HG02571 (cell line): ENCODE data around the gene SLC2A4.
"Not testable (repeated sequence)": the region's sequence is repeated elsewhere in the genome, so short reads cannot be mapped to it uniquely, and the experiment has no call there.

Experiments used
- ATAC-seq: cut with Tn5 transposase; IDR thresholded peaks from one replicate; pipeline ENCODE4 v1.9.1; 2021; ENCODE audit warnings: mild to moderate bottlenecking, moderate library complexity; ENCODE audit not compliant: unreplicated experiment

SLC2A4 gene

DNA sequence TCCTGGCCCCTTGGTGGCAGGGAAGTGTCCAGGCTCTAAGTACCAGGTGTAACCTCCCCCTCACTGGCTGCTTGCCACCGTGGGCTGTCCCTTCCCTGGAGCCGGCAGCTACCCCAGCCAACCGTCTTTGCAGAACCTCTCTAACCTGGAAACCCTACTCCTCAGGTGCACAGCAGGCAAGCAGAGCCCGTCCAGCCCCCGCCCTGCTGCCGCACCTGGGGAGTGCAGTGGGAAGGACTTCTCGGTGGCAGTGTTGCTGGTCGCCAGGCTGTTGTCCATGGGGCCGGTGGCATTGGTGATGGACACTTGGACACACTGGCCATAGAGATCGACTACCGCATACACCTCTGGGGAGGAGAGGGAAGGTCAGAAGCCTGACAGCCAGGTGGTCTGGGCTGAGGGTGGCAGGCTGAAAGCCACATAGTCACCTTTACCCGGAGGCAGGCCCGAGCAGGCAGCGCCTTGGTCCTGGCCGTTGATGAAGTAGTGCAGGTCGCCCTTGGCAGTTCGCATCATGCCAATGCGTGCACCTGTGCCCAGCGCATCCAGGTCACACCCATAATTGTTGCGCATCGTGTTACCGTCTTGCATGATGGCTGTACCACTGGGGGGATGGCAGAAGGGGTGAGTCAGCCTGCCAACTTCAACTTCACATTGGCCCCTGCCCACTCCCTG, 41.1 kb downstream of the SLC2A4 start:
- no peak for ATAC-seq

DNA sequence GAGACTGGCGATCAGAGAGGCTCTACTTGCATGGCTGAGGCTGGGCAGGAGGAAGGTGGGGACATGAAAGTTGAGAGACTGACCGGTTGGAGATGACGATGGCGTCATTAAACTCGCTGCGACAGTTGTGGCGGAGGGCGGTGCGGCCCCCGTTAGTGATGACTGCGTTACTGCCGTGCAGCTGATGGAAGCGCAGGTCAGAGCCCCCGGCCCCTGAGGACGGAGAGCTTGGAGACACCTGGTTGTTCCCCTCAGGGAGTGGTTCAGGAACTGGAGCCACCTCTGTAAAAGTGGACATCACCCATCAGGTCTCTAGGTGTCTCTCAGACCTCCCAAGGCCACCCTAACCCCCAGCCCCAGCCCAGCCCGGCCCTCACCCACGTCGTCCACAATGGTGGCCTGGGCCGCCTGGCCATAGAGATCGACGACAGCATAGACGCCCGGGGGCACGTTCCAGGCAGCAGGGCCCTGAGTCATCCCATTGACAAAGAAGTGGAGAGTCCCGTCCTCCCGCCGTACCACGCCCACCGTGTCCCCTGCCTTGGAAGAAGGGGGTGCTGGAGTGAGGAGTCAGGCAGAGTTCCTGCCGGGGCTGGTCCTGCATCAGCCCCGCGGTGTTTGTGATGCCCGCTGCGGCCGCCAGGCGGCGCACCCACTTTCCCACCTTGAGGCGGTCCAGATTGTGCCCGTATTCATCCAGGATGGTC, 42.4 kb downstream of the SLC2A4 start:
- ATAC-seq = no peak

DNA sequence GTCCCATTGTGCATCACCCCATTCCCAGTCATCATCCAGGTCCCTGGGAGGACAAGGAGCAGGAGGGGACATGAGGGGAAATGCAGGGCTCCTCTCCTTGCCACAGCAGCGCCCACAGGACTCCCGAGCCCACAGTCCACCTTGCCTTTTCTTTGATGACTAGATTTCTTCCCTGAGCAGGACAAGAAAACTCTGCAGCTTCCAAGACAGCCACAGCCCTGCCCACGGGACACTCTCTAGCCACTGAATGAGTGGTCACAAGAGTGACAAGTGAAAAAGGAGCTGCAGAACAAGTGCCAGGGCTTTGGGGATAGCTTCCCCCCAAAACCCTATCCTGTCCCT, 42.9 kb downstream of the SLC2A4 start:
- ATAC-seq = no peak

DNA sequence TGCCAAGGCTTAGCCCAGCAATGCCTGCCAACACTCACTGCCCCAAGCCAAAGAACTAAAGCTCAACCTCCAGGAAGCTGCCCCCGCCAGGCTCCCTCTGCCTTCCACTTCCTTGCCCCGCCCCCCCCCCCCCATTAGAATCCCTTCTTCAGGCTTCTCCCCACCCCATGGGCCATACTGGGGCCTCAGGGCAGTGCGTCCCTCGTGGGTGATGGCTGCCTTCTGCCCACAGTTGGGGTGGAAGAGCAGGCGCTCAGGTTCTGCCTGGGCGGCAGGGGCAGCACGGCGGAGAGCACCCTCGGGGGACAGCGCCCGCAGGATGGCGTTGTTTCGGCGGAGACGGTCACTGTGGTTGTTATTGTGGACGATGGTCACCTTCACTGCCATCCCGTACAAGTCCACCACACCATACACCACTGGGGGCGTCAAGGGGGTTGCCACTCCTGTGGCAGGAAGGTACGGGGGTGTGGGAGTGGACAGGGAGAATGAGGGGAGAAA, 43.6 kb downstream of the SLC2A4 start:
- ATAC-seq = no peak

DNA sequence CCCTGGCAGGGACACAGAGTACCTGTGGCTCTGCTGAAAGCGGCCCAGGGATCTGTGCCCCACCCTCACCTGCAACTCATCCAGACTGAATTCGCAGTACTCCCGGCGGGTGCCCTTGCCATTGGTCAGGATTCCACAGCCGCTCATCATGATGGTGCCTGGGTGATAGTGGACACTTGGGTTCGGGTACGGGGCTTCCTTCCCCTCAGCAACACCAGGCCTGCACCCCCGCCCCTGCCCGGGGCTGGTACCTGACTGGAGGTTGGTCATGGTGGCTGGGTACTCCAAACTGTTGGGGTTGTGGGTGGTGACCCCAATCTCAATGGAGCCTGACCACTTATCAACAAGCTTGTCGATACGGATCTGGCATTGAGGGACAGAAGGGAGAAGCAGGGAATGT, 44.7 kb downstream of the SLC2A4 start:
- ATAC-seq = no peak

DNA sequence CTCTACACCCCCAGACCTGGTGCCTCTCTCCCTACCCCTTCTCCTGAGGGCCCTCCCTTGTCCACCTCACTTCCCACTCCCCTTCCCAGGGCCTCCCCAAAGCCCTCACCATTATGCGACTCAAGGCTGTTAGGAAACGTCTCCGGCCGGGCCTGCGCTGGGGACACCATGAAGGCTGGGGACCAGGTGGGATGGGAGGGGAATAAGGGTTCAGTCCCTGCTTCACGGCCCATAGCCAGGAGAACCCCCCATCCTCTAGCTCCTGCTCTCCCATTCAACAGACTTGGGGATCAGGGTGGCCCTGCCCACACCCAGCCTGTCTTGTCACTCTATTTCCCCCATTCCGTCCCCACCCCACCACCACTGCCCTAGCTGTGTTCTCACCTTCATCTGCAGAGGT, 45.5 kb downstream of the SLC2A4 start:
- no peak for ATAC-seq

DNA sequence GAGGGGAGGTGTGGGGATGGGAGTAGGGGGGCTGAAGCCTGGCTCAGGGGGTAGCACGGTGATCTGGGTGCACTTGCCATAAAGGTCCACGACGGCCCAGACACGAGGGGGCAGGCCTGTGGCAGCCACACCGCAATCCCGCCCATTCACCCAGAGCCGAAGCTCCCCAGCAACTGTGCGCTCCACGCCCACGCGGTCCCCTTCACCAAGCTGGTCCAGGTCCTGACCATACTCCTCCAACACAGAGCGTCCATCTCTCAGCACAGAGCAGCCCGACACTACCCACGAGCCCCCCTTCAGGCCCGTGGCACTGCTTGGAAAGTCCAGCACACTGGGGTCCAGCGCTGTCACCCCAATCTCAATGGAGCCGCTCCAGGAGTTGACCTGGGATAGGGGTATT, 46.0 kb downstream of the SLC2A4 start:
- ATAC-seq = no peak

DNA sequence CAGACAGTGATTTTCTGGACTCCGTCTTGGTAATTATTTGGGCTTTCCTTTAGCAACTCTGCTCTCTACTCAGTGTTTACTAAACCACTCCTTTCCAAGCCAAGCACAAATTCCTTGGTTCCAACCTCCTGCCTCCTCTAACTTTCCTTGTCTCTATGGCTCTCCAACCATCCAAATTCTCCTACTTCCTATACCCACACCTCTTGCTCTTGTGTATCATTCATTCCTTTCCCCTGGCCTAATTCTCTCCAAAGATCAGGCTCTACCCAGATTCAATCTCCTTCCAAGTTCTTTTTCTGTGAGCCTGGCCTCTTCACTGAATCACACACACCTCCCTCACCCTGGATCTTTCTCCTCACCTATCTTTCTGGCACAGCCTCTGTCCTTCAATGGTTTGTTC, 46.5 kb downstream of the SLC2A4 start:
- no peak for ATAC-seq

DNA sequence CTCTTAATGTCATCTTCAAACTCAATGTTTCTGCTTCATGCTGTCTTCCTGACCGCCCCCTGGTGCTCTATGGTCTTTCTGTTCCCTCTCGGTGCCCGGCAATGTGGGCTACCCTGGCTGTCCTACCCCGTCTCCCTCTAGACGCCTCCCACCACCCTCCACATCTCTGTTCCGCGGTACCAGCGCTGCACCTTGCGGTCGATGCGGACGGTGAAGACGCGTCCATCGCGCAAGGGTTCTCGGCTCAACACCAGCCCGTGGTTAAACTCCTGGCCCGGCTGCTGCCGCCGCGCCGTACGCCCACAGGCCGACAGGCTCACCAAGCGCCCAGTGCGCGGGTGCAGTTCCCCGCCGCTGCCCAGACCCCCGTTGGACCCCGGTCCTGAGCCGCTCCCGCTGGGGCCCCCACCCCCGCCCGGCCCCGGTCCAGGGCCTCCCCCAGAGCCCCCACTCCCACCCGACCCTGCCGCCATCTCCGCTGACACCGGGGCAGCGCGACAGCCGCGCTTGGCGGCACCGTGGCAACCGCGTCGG, 47.4 kb downstream of the SLC2A4 start, which contains the start of gene NEURL4:
Gene NEURL4, minus strand, starts transcription at position 496 of the 534 bp plus-strand sequence. Its CDS starts 23 bp downstream, at position 473.
- ATAC-seq = no peak

DNA sequence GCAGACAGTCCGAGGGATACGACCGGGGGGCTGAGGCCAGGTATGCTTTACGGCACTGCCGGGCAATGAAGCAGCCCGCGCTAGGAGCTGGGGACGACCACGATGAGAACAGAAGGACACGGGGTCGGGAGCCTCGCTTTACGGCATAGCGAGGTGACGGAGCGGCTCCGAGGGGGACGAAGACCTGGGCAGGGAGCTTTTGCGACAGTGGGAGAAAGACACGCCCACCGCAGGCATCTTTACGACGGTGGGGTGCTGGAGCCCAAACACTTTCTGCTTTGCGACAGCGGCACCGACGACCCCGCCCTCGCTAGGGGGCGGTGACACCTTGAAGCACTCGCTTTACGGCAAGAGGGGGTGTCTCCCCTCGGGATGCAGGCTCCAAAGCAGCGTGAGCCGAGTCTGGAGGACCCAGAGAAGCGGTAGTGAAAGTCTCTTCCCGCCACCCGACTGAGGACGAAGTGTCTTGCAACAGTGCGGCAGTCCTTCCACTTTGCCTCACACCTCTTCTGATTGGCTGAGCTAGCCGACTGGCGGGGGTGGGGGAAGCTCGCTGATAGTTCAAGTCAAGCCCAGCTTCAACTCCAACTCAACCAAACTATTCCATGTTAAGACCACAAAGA, 48.0 kb downstream of the SLC2A4 start:
- ATAC-seq = peak; percentile 53

DNA sequence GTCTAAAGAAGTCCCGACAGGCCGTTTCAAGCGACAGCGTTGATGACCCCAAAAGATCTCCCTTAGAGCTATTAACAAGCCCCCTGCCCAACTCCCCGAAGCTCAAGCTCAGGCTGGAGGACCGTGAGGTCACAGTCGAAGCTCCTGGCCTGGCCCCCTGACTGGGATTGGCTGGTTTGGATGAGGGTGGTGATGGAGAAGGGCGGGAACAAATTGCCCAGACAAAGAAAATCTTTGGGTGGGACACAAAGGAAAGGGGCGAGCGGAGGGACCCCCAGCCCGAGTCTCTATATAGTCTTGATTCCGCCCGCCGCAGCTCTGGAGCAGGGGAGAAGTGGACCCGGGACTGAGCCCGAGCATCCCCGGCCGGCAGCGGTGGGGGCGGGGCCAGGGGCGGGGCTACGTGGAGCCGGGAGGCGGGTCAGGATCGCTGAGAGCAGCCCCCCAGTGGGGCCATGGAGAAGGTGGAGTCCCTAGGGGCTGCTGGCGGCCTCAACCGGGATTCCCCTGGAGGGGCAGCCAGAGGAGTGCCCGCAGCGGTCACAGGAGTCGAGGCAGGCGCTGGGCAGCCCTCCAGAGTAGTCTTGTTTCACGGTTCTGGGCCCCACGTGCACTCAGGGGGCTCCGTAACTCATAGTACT, 48.6 kb downstream of the SLC2A4 start:
- peak; percentile 30 for ATAC-seq

DNA sequence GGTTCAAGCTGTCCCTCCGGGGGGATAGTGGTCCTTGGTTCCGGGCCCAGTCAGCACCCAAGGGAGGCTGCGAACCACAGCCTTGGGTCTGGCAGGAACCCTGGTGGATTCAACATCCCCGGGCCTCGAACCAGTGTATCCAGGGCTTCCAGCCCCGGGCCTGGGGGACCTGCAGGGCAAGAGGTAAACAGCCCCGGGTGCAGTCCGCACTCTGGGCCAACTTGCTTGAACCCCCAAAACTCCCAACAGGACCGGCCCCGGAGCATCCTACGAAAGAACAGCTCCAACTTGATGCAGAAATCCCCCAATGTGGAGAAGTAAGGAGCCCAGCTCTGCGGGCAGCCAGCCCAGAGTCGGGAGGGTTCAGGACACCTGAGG, 49.1 kb downstream of the SLC2A4 start:
- no peak for ATAC-seq

DNA sequence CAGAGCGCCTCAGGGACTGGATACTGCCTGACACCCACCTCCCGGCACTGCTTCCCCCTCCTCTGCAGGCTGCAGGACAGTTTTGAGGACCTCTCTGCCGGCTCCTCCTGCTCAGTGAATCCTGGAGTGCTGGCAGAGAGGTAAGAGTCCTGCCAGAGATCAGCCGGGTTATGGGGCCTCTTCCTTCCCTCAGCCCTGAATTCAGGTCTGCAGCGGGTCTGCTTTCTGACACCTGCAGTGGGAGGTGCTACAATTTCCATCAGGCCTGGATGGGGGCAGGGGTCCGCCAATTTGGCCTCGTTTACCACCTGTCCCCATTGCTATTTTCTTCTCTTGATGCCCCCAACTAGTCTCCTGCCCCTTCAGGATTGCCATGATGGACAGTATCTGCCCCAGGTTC, 50.6 kb downstream of the SLC2A4 start:
- ATAC-seq = no peak

DNA sequence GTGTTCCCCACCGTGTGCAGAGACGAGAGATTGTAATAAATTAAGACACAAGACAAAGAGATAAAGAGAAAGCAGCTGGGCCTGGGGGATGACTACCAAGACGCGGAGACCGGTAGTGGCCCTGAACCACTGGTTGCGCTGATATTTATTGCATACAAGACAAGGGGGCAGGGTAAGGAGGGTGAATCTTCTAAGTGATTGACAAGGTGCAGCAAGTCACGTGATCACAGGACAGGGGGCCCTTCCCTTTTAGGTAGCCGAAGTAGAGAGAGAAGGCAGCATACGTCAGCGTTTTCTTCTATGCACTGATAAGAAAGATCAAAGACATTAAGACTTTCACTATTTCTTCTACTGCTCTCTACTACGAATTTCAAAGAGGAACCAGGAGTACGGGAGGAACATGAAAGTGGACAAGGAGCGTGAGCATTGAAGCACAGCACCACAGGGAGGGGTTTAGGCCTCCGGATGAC, 51.1 kb downstream of the SLC2A4 start:
- ATAC-seq = not testable (repeated sequence)

DNA sequence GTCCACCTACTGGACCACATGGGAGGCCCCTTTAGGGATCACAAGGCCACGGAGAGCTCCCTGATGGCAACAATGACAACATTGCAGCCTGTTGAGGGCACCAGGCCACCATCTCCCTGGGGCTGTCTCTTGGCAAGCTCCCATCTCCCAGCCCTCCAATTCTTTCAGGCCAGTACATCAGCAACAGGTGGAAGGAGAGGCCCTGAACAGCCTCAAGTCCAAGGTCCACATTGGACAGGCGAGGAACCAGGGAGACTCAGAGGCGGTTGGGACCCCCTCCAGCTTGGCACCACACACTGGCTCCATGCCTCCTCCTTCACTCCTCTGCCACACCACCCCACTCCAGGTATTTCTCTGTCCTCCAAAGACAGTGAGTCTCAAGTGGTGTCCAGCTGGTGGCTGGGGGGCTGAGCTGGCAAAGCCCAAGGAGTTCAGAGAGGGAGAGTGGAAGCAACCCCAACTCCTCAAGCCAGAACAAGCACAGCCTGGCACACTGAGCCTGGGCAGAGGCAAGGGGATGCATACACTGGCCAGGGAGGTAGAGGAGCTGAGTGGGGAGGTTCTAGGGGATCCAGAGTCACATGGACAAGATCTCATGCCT, 53.5 kb downstream of the SLC2A4 start:
- no peak for ATAC-seq

DNA sequence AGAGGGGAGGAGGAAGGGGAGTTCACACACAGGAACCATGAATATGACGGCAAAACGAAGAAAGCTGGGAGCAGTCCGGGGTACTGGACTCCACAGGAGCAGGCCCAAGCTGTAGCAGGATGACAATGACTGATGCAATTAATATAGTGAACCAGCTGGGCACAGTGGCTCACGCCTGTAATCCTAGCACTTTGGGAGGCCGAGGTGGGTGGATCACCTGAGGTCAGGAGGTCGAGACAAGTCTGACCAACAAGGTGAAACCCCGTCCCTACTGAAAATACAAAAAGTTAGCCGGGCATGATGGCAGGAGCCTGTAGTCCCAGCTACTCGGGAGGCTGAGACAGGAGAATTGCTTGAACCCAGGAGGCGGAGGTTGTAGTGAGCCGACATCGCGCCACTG, 54.2 kb downstream of the SLC2A4 start:
- ATAC-seq = not testable (repeated sequence)

DNA sequence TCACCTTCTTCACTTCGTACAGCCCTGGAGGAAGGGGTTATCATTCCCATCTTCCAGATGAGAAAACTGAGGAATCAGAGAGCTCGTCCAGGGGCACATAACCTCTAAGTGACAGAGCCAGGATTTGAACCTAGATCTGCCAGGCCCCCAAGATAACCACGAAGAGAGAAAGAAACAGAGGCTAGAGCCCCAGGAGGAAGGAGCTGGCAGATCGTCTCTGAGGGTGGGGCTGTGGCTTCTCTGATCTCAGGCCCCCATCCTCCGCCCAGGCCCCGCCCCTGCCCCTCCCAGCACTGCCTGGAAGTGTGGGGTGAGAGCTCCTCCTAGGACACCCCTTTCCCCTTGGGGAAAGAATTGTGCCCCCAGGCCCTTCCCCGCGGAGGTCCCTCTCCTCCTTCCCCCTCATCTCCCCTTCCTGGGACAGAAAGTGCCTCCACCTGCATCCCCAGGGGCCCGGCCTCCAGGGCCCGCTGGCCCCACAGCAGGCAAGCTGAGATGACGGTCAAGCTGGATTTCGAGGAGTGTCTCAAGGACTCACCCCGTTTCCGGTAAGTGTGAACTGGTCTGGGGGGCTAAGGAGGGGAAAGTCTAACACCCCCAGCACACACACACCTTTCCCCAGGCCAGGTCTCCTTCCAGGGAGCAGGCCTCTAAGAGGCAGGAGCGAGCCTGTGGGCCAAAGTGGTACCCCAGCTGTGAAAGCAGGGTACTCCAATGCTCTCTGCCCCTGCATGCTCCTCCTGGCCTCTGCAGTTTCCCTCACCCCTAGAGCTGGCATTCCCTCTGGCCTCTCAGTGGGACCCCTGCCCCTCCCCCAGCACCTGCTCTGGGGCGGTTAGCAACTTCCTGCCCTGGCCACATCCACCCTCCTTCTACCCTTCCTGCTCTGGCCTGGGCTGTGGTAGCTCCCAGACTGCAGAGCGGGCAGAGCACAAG, 55.0 kb downstream of the SLC2A4 start, which contains the start of gene ACAP1:
Gene ACAP1, plus strand, starts transcription at position 290 of the 936 bp plus-strand sequence. Its CDS starts 206 bp downstream, at position 496.
- ATAC-seq = peak; percentile 63

DNA sequence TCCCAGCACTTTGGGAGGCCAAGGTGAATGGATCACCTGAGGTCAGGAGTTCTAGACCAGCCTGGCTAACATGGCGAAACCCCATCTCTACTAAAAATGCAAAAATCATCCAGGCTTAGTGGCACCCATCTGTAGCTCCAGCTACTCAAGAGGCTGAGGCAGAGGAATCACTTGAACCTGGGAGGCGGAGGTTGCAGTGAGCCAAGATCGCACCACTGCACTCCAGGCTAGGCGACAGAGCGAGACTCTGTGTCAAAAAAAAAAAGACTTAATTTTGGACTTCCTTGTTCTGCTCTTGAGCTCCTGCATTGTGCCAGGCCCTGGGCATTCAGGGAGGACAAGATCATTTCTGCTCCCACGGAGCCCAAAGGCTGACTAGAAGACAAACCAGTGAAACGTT, 56.1 kb downstream of the SLC2A4 start:
- ATAC-seq = not testable (repeated sequence)
